Measurements from ENCODE around the gene SCGB1A1. TPM values are rescaled to one million over a fixed set of nuclear protein-coding genes. Genes with fewer than 3 reads are reported as not detected.
A peak's percentile ranks its signal among the peaks of the same experiment; 100 is the strongest.

The SCGB1A1 gene
- total RNA-seq, 1 experiment from 2014 or later, result not detected

DNA sequence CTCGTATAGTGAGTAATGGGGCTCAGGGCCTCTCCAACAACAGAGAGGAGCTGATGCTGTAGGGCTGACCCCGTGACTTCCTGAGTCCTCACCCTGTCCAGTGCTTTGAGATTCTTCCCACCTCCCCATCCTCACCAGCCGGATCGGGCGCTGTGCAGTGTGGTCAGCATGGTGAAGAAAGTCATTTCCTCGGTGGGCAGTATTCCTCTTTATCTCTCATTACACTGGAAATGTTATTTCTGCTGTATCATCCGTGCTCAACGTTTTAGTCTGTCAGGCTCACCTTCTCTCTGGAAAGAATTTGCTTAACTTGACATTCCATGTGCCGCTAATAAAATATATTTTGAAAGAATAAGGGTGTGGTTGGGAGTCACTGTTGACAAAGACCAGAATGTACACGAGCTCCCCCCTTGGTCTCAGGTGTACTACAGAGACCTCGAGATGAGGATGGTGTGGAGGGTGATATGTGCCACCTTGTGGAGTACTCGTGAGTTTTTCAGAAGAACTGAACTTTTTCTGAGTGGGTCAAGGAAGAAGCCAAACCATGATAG, 25.7 kb upstream of the SCGB1A1 start:
- H3K36me3 ChIP-seq (ENCODE audit: control insufficient read depth, insufficient read depth, low read length), result no peaks in the 10 kb centered on the region
- CTCF ChIA-PET, result interaction anchor here (0.5 to 4.4 kb wide), 22 partner anchors 10 to 260 kb away, joined by 3 to 79 read pairs (median 4); partner anchors contain the start of genes AHNAK, ASRGL1, EEF1G and INTS5
- no TSS peak for BruUV-seq (replicated peaks)
- no peak overlapping the region for H3K4me3 ChIP-seq (ENCODE audit: low read depth, low read length)
- H3K4me1 ChIP-seq, result peaks cover 47% of the 10 kb centered on the region
- H3K4me1 Mint-ChIP-seq (ENCODE audit: low read depth, unreplicated experiment), result peaks cover 18% of the 10 kb centered on the region
- H3K27ac Mint-ChIP-seq (ENCODE audit: unreplicated experiment), result peak overlapping the region; percentile 36
- TF ChIP-seq, protein P1, sequence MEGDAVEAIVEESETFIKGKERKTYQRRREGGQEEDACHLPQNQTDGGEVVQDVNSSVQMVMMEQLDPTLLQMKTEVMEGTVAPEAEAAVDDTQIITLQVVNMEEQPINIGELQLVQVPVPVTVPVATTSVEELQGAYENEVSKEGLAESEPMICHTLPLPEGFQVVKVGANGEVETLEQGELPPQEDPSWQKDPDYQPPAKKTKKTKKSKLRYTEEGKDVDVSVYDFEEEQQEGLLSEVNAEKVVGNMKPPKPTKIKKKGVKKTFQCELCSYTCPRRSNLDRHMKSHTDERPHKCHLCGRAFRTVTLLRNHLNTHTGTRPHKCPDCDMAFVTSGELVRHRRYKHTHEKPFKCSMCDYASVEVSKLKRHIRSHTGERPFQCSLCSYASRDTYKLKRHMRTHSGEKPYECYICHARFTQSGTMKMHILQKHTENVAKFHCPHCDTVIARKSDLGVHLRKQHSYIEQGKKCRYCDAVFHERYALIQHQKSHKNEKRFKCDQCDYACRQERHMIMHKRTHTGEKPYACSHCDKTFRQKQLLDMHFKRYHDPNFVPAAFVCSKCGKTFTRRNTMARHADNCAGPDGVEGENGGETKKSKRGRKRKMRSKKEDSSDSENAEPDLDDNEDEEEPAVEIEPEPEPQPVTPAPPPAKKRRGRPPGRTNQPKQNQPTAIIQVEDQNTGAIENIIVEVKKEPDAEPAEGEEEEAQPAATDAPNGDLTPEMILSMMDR (IDR thresholded peaks at IDR 0.05; ENCODE audit: insufficient read depth in 1 of 2, low read depth in 1 of 2, low read length in 1 of 2, severe bottlenecking in 1 of 2, unreplicated experiment in 1 of 2), result peak; percentile 69 to 74
- H3K27me3 ChIP-seq (replicated peaks; ENCODE audit: control insufficient read depth, insufficient read depth, low read length), result no peaks in the 10 kb centered on the region
- no peaks in the 10 kb centered on the region for H3K9me3 ChIP-seq
- POLR2A ChIA-PET, result interaction anchor here (0.6 to 1.1 kb wide), 3 partner anchors 181 to 245 kb away, joined by 3 to 4 read pairs (median 4); partner anchors contain the start of gene MTA2
- no peak overlapping the region for H3K4me3 Mint-ChIP-seq (ENCODE audit: unreplicated experiment)
- intact Hi-C loops (cut with micrococcal nuclease; ENCODE audit: unreplicated experiment), result loop anchor here (1.0 to 10.0 kb wide), 2 partner anchors 11 to 282 kb away; partner anchors contain the start of genes LBHD1, UBXN1 and UQCC3
- no peaks in the 10 kb centered on the region for H3K9me3 Mint-ChIP-seq (ENCODE audit: unreplicated experiment)
- H3K36me3 Mint-ChIP-seq (ENCODE audit: insufficient read depth, unreplicated experiment), result no peaks in the 10 kb centered on the region
- no peaks in the 10 kb centered on the region for H3K27me3 Mint-ChIP-seq (ENCODE audit: insufficient read depth, unreplicated experiment)
- DNase-seq, result peak; percentile 74 to 81

DNA sequence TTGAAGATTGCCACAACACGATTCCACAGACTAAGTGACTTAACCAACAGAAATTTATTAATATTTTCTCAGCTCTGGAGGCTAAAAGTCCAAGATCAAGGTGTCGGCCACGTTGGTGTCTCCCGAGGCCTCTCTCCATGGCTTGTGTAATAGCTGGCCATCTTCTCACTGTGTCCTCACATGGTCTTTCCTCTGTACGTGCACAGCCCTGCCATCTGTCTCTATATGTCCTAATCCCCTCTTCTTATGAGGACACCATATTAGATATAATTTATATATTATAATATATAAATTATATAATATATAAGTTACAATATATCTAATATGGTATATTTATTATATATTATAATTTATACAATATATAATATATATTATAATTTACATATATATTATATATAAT, 25.1 kb upstream of the SCGB1A1 start:
- Histone ChIP-seq H3K36me3 (ENCODE audit: control insufficient read depth, insufficient read depth, low read length) (no peaks in the 10 kb centered on the region), H3K4me1 (peaks cover 53% of the 10 kb centered on the region), H3K27me3 (replicated peaks; ENCODE audit: control insufficient read depth, insufficient read depth, low read length) (no peaks in the 10 kb centered on the region), H3K4me3 (ENCODE audit: low read depth, low read length) (no peak overlapping the region), H3K9me3 (no peaks in the 10 kb centered on the region)
- intact Hi-C loops (cut with micrococcal nuclease; ENCODE audit: unreplicated experiment), result loop anchor here (1.0 to 10.0 kb wide), 5 partner anchors 11 to 281 kb away; partner anchors contain the start of genes LBHD1, UBXN1 and UQCC3
- TF ChIP-seq, protein P1 (IDR thresholded peaks at IDR 0.05; ENCODE audit: insufficient read depth in 1 of 2, low read depth in 1 of 2, low read length in 1 of 2, severe bottlenecking in 1 of 2, unreplicated experiment in 1 of 2), result peak in 1 of 2 experiments; percentile 17
- no TSS peak for BruUV-seq (replicated peaks)
- Mint-ChIP-seq H3K27ac (ENCODE audit: unreplicated experiment) (no peak overlapping the region), H3K36me3 (ENCODE audit: insufficient read depth, unreplicated experiment) (peaks cover 6% of the 10 kb centered on the region), H3K4me1 (ENCODE audit: low read depth, unreplicated experiment) (peaks cover 24% of the 10 kb centered on the region), H3K27me3 (ENCODE audit: insufficient read depth, unreplicated experiment) (no peaks in the 10 kb centered on the region), H3K4me3 (ENCODE audit: unreplicated experiment) (no peak overlapping the region), H3K9me3 (ENCODE audit: unreplicated experiment) (no peaks in the 10 kb centered on the region)
- no peak for DNase-seq
- CTCF ChIA-PET, result interaction anchor here (0.9 to 4.4 kb wide), 9 partner anchors 14 to 303 kb away, joined by 3 to 79 read pairs (median 5); partner anchors contain the start of genes AHNAK and TUT1
- POLR2A ChIA-PET, result interaction anchor here (1.1 kb wide), 1 partner anchor 180 kb away, joined by 3 read pairs; no protein-coding TSS in a partner anchor

DNA sequence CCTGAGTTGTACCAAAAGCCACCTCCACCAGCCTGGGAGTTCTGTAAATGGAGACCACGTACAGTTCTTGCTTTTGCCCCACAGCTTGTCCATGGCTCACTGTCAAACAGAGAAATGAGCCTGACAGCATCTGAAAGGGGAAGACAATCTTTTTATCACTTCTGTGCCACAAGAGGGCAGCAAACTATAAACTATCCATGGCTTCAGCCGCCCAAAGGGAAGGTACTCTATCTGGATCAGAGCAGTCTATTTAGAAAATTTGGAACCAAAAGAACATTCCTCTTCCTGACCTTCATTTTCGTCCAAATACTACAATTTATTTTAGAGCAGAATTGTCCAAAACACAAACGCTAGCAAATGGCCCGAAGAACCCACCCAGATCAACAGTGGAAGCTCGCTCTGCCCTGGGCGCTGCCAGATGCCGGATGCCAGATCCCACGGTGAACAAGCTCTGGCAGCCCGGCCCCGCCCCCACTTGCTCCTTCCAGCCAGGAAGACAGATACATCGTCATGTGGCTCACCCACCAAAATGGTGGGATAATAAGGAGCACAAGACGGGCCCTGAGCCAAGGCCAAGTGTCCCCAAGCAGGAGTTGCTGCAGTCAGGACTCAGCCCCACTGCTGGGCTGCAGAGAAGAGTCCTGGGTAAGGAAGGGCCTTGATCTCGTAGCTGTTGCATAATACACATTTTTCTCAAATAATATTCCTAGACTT, 23.9 kb upstream of the SCGB1A1 start:
- no TSS peak for BruUV-seq (replicated peaks)
- intact Hi-C loops (cut with micrococcal nuclease; ENCODE audit: unreplicated experiment), result loop anchor here (1.0 to 10.0 kb wide), 6 partner anchors 32 to 280 kb away; partner anchors contain the start of genes LBHD1, UBXN1 and UQCC3
- CTCF ChIA-PET, result interaction anchor here (0.6 to 4.4 kb wide), 17 partner anchors 14 to 358 kb away, joined by 3 to 79 read pairs (median 4); partner anchors contain the start of genes EEF1G and TUT1
- POLR2A ChIA-PET, result interaction anchor here (0.6 to 1.2 kb wide), 4 partner anchors 86 to 270 kb away, joined by 3 to 13 read pairs (median 4); partner anchors contain the start of genes C11orf98, CSKMT, EEF1G and TUT1
- TF ChIP-seq, protein P1 (IDR thresholded peaks at IDR 0.05; ENCODE audit: insufficient read depth in 1 of 2, low read depth in 1 of 2, low read length in 1 of 2, severe bottlenecking in 1 of 2, unreplicated experiment in 1 of 2), result peak; percentile 66 to 74
- Histone ChIP-seq H3K4me3 (ENCODE audit: low read depth, low read length) (no peak overlapping the region), H3K36me3 (ENCODE audit: control insufficient read depth, insufficient read depth, low read length) (no peaks in the 10 kb centered on the region), H3K9me3 (no peaks in the 10 kb centered on the region), H3K27me3 (replicated peaks; ENCODE audit: control insufficient read depth, insufficient read depth, low read length) (no peaks in the 10 kb centered on the region), H3K4me1 (peaks cover 65% of the 10 kb centered on the region)
- Mint-ChIP-seq H3K36me3 (ENCODE audit: insufficient read depth, unreplicated experiment) (peaks cover 12% of the 10 kb centered on the region), H3K4me1 (ENCODE audit: low read depth, unreplicated experiment) (peaks cover 32% of the 10 kb centered on the region), H3K27ac (ENCODE audit: unreplicated experiment) (peak overlapping the region; percentile 38), H3K27me3 (ENCODE audit: insufficient read depth, unreplicated experiment) (no peaks in the 10 kb centered on the region), H3K9me3 (ENCODE audit: unreplicated experiment) (no peaks in the 10 kb centered on the region), H3K4me3 (ENCODE audit: unreplicated experiment) (no peak overlapping the region)
- DNase-seq, result peak; percentile 72 to 80
